Measurements from ENCODE around the gene CARD8. TPM values are rescaled to one million over a fixed set of nuclear protein-coding genes. Genes with fewer than 3 reads are reported as not detected.

The CARD8 gene
- total RNA-seq, 2 experiments from 2014 or later: 247 to 253 TPM

DNA sequence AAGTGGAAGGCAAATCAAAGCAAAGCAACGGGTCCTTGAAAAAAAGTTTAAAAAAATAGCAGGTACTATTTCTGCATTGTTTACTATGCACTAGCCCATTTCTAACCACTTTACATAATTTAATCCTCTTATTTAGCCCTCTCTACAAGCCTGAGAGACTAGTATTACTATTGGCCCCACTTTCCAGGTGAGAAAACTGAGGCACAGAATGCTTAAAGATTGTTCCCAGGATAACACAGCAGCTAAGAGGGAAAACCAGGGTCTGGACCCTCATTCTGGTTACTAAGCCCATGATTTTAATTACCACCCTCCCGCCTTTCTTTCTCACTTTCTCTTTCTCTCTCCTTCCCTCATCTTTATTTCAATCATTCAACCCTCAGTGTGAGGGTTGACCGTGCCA, 79.5 kb downstream of the CARD8 start:
- peaks cover 35% of the 10 kb centered on the region for H3K4me1 Mint-ChIP-seq
- ChIA-PET CTCF (no interaction called here), POLR2A (interaction anchor here (1.3 kb wide), 1 partner anchor 27 kb away, joined by 4 read pairs; no protein-coding TSS in a partner anchor)
- peaks cover 3% of the 10 kb centered on the region for H3K9me3 Mint-ChIP-seq
- H3K4me3 Mint-ChIP-seq: no peak overlapping the region
- H3K36me3 Mint-ChIP-seq (ENCODE audit: low read depth): peaks cover 56% of the 10 kb centered on the region
- H3K27ac Mint-ChIP-seq: no peak overlapping the region
- DNase-seq: no peak
- H3K27me3 Mint-ChIP-seq: no peaks in the 10 kb centered on the region

DNA sequence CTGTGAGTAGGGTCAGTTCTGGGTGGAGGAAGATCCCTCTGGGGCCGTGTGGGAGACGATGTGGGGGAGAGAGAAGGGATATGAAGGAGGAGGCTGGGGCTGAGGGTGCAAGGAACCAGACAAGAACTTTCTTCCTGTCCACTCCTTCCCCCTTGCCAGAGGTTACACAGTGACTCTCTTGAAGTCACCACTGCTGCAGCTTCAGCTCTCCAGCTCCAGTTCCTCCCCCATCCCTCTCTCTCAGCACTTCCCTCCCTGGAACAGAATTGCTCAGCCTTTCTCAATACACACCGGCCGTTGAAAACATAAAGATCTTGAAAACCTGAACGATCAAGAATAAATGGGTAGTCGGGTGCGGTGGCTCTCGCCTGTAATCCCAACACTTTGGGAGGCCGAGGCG, 80.1 kb downstream of the CARD8 start:
- Mint-ChIP-seq H3K27ac (peak overlapping the region; percentile 29), H3K27me3 (no peaks in the 10 kb centered on the region), H3K9me3 (no peaks in the 10 kb centered on the region), H3K36me3 (ENCODE audit: low read depth) (peaks cover 56% of the 10 kb centered on the region), H3K4me3 (no peak overlapping the region), H3K4me1 (peaks cover 40% of the 10 kb centered on the region)
- POLR2A ChIA-PET: interaction anchor here (1.3 kb wide), 1 partner anchor 28 kb away, joined by 4 read pairs; no protein-coding TSS in a partner anchor
- CTCF ChIA-PET: interaction anchor here (0.6 kb wide), 1 partner anchor 40 kb away, joined by 3 read pairs; no protein-coding TSS in a partner anchor
- DNase-seq: no peak

DNA sequence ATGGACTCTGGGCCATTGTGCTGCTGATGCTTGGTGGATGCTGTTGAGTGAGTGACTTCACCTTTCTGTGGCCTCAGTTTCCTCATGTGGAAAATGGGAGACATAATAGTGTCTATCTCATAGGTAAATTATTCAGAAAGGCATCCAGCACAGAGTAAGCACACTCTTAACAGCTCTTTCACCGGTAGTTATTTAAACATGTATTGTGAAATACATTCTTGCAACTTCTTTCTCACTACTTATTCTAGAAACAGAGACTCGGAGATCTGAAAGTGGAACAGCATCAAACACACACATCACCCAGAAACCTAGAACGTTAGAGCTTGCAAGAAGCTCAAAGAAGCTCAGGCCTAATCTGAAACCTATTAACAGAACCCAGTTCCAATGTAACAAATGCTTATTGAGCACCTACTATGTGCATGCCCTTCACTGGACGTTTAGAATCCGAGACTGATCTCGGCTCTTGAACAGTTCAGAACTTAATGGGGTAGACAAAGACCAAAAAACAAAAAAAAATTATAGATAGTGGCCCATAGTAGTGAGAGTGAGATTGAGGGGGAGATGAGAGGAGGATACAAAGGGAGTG, 81.2 kb downstream of the CARD8 start:
- DNase-seq: no peak
- H3K9me3 Mint-ChIP-seq: no peaks in the 10 kb centered on the region
- peaks cover 51% of the 10 kb centered on the region for H3K36me3 Mint-ChIP-seq (ENCODE audit: low read depth)
- no peaks in the 10 kb centered on the region for H3K27me3 Mint-ChIP-seq
- peaks cover 43% of the 10 kb centered on the region for H3K4me1 Mint-ChIP-seq
- ChIA-PET CTCF (interaction anchor here (1.1 kb wide), 1 partner anchor 86 kb away, joined by 4 read pairs; no protein-coding TSS in a partner anchor), POLR2A (interaction anchor here (0.9 to 1.3 kb wide), 3 partner anchors 10 to 85 kb away, joined by 3 to 4 read pairs (median 4); no protein-coding TSS in a partner anchor)
- H3K4me3 Mint-ChIP-seq: no peak overlapping the region
- H3K27ac Mint-ChIP-seq: peak overlapping the region; percentile 47

DNA sequence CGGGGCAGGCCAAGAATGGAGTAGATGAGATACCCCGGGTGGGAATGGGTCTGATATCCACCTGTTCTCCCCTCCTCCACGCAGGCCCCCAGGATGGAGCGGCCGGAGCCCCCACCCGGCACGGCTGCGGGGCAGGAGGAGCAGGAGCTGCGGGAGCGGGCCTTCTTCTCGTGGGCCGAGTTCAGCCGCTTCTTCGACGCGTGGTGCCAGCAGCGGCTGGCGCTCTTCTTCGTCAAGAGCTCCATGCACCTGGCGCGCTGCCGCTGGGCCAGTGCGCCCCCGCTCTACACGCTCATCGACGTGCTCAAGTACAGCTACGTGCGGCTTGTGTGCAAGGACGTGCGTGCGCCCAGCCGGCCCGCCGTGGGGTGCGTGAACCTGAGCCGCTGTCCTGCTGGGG, 84.0 kb downstream of the CARD8 start:
- H3K4me3 Mint-ChIP-seq: peak overlapping the region; percentile 97
- POLR2A ChIA-PET: interaction anchor here (1.4 to 3.6 kb wide), 7 partner anchors 12 to 84 kb away, joined by 4 to 22 read pairs (median 7); partner anchors contain the start of genes CARD8 and PLA2G4C
- H3K4me1 Mint-ChIP-seq: peaks cover 61% of the 10 kb centered on the region
- CTCF ChIA-PET: interaction anchor here (1.3 to 1.4 kb wide), 2 partner anchors 23 to 88 kb away, joined by 3 to 5 read pairs; no protein-coding TSS in a partner anchor
- H3K27ac Mint-ChIP-seq: peak overlapping the region; percentile 94
- no peaks in the 10 kb centered on the region for H3K27me3 Mint-ChIP-seq
- H3K36me3 Mint-ChIP-seq (ENCODE audit: low read depth): peaks cover 34% of the 10 kb centered on the region
- DNase-seq: no peak
- no peaks in the 10 kb centered on the region for H3K9me3 Mint-ChIP-seq

DNA sequence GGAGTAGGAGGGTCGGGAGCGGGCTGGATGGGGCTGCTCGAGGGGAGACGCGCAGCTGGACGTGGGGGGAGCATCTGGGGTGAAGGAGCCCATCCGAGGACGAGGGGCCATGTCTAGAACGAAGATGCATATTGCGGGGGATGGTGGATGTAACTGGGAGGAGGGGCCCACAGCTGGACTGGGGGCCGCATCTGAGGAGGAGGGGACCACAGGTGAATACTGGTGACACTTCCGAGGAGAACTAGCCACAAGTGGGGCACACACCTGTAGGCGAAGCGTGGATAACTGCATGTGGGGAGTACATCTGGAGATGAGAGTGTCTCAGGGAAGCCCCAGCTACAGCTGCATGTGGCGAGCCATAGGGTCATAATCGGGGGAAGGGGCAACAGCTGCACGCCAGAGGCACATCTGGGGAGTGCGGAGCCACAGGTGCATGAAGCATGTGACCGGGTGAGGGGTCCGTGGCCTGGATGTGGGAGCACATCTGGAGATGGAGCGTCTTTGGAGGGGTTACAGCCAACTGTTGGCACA, 84.8 kb downstream of the CARD8 start:
- no peaks in the 10 kb centered on the region for H3K27me3 Mint-ChIP-seq
- H3K9me3 Mint-ChIP-seq: no peaks in the 10 kb centered on the region
- H3K4me1 Mint-ChIP-seq: peaks cover 61% of the 10 kb centered on the region
- CTCF ChIA-PET: interaction anchor here (1.3 to 1.4 kb wide), 3 partner anchors 23 to 89 kb away, joined by 3 to 5 read pairs (median 5); no protein-coding TSS in a partner anchor
- DNase-seq: peak; percentile 21
- POLR2A ChIA-PET: interaction anchor here (0.8 to 3.6 kb wide), 11 partner anchors 9 to 687 kb away, joined by 3 to 22 read pairs (median 7); partner anchors contain the start of genes CARD8, KPTN and PLA2G4C
- peaks cover 33% of the 10 kb centered on the region for H3K36me3 Mint-ChIP-seq (ENCODE audit: low read depth)
- peak overlapping the region; percentile 97 for H3K4me3 Mint-ChIP-seq
- H3K27ac Mint-ChIP-seq: peak overlapping the region; percentile 94

DNA sequence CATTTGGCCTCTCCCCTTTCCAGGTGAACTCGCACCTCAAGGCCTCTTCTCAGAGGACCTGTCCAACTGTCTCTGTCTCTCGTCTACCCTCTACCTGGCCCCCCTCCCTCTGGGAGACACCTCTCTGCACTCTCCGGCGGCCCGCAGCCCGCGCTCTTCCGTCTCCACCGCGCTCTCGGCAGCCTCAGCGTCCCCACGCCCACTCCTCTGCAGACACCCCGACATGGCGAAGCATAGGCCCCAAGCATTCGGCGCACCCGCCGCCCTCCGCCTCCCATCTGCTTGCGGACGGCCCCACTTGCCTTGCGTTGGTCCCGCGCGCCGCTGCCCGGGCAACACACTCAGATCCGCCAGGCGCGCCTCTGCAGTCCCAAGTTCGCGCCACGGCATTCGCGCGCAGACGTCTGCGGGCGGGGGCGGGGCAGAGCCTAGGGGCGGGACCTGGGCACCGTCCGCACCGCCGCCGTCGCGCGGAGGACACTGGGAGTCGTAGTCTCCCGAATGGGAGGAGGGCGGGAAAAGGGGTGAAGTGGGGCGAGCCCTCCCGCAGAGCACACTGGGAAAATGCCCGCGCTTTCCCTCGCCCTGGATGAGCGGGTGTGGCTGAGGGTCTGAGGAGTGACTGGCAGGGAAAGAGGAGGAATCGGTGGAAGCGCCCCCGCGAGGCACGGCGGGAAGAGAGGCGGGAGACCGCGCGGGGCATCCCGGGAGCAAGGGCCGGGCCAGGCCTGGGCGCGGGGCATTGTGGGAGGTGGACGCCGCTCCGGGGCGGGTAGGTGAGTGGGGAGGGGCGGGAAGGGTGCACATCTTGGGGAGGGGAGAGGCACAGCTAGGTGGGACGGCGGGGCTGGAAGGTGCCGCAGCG, 85.5 kb downstream of the CARD8 start, which contains the start of the genes LIG1 and ZSWIM9:
LIG1 (minus strand) TSS at position 406 of the 865 bp plus-strand sequence. CDS start 4,778 bp downstream, outside the sequence.
ZSWIM9 (plus strand) TSS at position 742 of the 865 bp plus-strand sequence. CDS start 1,123 bp downstream, outside the sequence.
- DNase-seq: peak; percentile 93
- peak within 1 kb of the TSS; percentile 97 for H3K4me3 Mint-ChIP-seq
- no peaks in the 10 kb centered on the region for H3K9me3 Mint-ChIP-seq
- H3K4me1 Mint-ChIP-seq: peaks cover 56% of the 10 kb centered on the region
- POLR2A ChIA-PET: interaction anchor here (0.8 to 3.6 kb wide), 10 partner anchors 10 to 686 kb away, joined by 3 to 22 read pairs (median 7); partner anchors contain the start of genes CARD8, KPTN and PLA2G4C
- H3K27me3 Mint-ChIP-seq: no peaks in the 10 kb centered on the region
- H3K27ac Mint-ChIP-seq: peak within 1 kb of the TSS; percentile 94
- peaks cover 29% of the 10 kb centered on the region for H3K36me3 Mint-ChIP-seq (ENCODE audit: low read depth)
- CTCF ChIA-PET: interaction anchor here (0.7 to 1.4 kb wide), 5 partner anchors 24 to 1978 kb away, joined by 3 to 5 read pairs (median 5); partner anchors contain the start of gene CARD8

DNA sequence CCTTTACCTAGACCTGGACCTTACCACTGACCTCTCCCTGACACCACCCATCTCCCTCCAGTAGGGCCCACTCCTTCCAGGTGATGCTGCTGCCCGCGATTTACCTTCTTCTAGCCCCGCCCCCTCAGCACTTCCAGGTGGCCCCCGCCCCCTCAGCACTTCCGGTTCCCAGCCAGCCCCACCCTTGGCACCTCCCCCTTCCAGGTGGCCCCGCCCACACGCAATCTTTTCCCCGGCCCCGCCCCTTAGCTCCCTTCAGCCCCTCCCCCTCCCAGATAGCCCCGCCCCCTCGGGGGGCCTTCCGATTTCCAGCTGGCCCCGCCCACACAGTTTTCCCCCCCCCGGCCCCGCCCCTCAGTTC, 86.2 kb downstream of the CARD8 start:
- peaks cover 26% of the 10 kb centered on the region for H3K36me3 Mint-ChIP-seq (ENCODE audit: low read depth)
- CTCF ChIA-PET: interaction anchor here (0.7 to 1.4 kb wide), 3 partner anchors 17 to 1979 kb away, joined by 4 to 5 read pairs (median 4); partner anchors contain the start of gene CARD8

DNA sequence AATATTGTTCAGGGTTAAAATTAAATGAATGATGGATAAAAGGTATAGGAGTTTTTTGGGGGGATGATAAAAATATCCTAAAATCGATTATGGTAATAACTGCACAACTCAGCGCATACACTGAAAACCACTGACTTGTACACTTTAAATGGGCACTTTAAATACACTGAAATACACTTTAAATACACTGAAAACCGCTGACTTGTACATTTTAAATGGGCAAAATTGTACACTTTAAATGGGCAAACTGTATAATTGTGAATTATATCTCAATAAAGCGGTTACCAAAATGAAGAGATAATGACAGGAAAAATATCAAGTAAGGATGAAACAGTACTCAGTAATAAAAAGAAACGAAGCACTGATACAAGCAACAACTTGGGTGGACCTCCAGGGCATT, 87.0 kb downstream of the CARD8 start:
- H3K9me3 Mint-ChIP-seq: no peaks in the 10 kb centered on the region
- H3K36me3 Mint-ChIP-seq (ENCODE audit: low read depth): peaks cover 27% of the 10 kb centered on the region
- peak overlapping the region; percentile 94 for H3K27ac Mint-ChIP-seq
- ChIA-PET CTCF (interaction anchor here (0.9 kb wide), 1 partner anchor 16 kb away, joined by 4 read pairs; no protein-coding TSS in a partner anchor), POLR2A (interaction anchor here (0.9 to 2.3 kb wide), 3 partner anchors 15 to 153 kb away, joined by 3 to 11 read pairs (median 5); a partner anchor contains a TSS)
- no peaks in the 10 kb centered on the region for H3K27me3 Mint-ChIP-seq
- H3K4me3 Mint-ChIP-seq: peak overlapping the region; percentile 97
- no peak for DNase-seq
- peaks cover 43% of the 10 kb centered on the region for H3K4me1 Mint-ChIP-seq

More for the DNA sequence above, 86.2 kb downstream of the CARD8 start:
- Mint-ChIP-seq H3K4me1 (peaks cover 50% of the 10 kb centered on the region), H3K4me3 (peak overlapping the region; percentile 97), H3K9me3 (no peaks in the 10 kb centered on the region), H3K27ac (peak overlapping the region; percentile 94), H3K27me3 (no peaks in the 10 kb centered on the region)
- peak; percentile 92 for DNase-seq
- POLR2A ChIA-PET: interaction anchor here (0.9 to 3.6 kb wide), 6 partner anchors 16 to 152 kb away, joined by 3 to 14 read pairs (median 8); partner anchors contain the start of genes CARD8 and PLA2G4C

DNA sequence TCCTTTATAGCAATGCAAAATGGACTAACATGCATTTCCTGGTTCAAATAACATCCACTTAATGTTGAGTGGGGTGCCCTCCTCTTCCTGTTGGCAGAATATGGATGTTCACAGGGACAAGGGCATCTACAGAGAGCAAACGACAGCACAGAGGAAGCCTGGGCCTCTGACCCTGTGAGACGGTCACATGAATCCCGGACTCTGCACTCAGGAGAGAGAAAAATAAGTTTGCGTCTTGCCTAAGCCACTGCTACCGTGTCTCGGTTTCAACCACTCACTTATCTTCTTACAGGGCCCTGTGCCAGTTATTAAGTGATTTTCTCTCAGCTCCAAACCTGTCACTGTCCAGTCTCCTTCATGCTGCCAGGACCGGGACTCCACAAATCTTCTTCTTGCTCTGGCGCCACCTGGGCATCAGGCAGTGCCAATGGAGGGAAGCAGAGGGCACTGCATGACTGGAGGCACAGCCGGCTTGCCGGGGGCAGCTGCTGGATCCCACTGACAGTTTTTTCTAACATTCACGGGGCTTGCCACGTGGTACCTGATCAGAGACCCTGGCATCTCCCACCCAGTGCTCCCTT, 97.4 kb downstream of the CARD8 start:
- CTCF ChIA-PET: no interaction called here
- H3K4me3 Mint-ChIP-seq: no peak overlapping the region
- H3K9me3 Mint-ChIP-seq: no peaks in the 10 kb centered on the region
- H3K27me3 Mint-ChIP-seq: no peaks in the 10 kb centered on the region
- H3K27ac Mint-ChIP-seq: no peak overlapping the region
- H3K4me1 Mint-ChIP-seq: no peaks in the 10 kb centered on the region
- H3K36me3 Mint-ChIP-seq (ENCODE audit: low read depth): peaks cover 57% of the 10 kb centered on the region
- no peak for DNase-seq
- POLR2A ChIA-PET: no interaction called here

Other genes starting within 250 kb of the CARD8 start
- not detected for gene CABP5, start 211.8 kb downstream of the CARD8 start, total RNA-seq
- 10 to 100 TPM; 10.8 to 11.5 TPM for gene PLA2G4C, start 145.1 kb downstream of the CARD8 start, total RNA-seq
- 100 to 1,000 TPM; 137 to 146 TPM for gene LIG1, start 85.6 kb downstream of the CARD8 start, total RNA-seq
- gene ZSWIM9, start 85.2 kb downstream of the CARD8 start, total RNA-seq: 1 to 10 TPM; 7.0 to 7.8 TPM
- gene ZNF114, start 14.2 kb upstream of the CARD8 start, total RNA-seq: under 1 TPM; 0.15 to 0.20 TPM
- 100 to 1,000 TPM; 418 to 447 TPM for gene EMP3, start 69.6 kb upstream of the CARD8 start, total RNA-seq
- gene TMEM143, start 108.0 kb upstream of the CARD8 start, total RNA-seq: 10 to 100 TPM; 17.4 to 18.2 TPM
- gene SYNGR4, start 108.5 kb upstream of the CARD8 start, total RNA-seq: under 1 TPM in 1 of 2 experiments, not detected in 1; 0.28 TPM
- gene KDELR1, start 135.6 kb upstream of the CARD8 start, total RNA-seq: 10 to 100 TPM; 91.8 to 94.4 TPM
- gene GRIN2D, start 137.8 kb upstream of the CARD8 start, total RNA-seq: under 1 TPM; 0.18 TPM
- 10 to 100 TPM; 25.6 to 27.1 TPM for gene GRWD1, start 190.1 kb upstream of the CARD8 start, total RNA-seq
- gene KCNJ14, start 199.7 kb upstream of the CARD8 start, total RNA-seq: under 1 TPM; 0.73 to 0.86 TPM
- gene CYTH2, start 213.5 kb upstream of the CARD8 start, total RNA-seq: 10 to 100 TPM; 53.2 to 55.3 TPM

Measured in activated CD4-positive, alpha-beta memory T cell treated with anti-CD3 and anti-CD28 coated beads, Interleukin-2, amount 10 ng/mL, durations not matched to agents 7 days and 5 days (primary cell).